Fibroblast of lung (primary cell): ENCODE data around the gene NEU3. TPM values are rescaled to one million over a fixed set of nuclear protein-coding genes. Genes with fewer than 3 reads are reported as not detected.
A peak's percentile ranks its signal among the peaks of the same experiment; 100 is the strongest.

Experiments used
- DNase-seq, 2 donors: peaks; one replicate each; pipeline versions ENCODE4 v3.0.0 to v3.0.0-alpha.2; 2010; ENCODE audit warnings: low read depth in 2 of 2
- H2AFZ ChIP-seq: 2 replicates; pipeline ENCODE4 v1.5.1; 2012; ENCODE audit warnings: low read length, control low read depth, inconsistent platforms
- H3K27ac ChIP-seq: 2 replicates; pipeline ENCODE4 v1.5.1; 2011; ENCODE audit warnings: low read length, control low read depth; ENCODE audit not compliant: insufficient read depth
- H3K27me3 ChIP-seq: 2 replicates; pipeline ENCODE4 v1.5.1; 2011; ENCODE audit warnings: mild to moderate bottlenecking, low read length; ENCODE audit not compliant: control insufficient read depth, insufficient read depth
- H3K36me3 ChIP-seq: 2 replicates; pipeline ENCODE4 v1.5.1; 2011; ENCODE audit warnings: low read length; ENCODE audit not compliant: control insufficient read depth, insufficient read depth
- H3K4me1 ChIP-seq: 2 replicates; pipeline ENCODE4 v1.5.1; 2011; ENCODE audit warnings: low read length; ENCODE audit not compliant: control insufficient read depth, insufficient read depth; ENCODE audit errors: extremely low read depth
- H3K4me2 ChIP-seq: 2 replicates; pipeline ENCODE4 v1.5.1; 2011; ENCODE audit warnings: low read length, control low read depth; ENCODE audit not compliant: insufficient read depth; ENCODE audit errors: extremely low read depth
- H3K4me3 ChIP-seq, 4 experiments: fragments of 200-600 bp in 1 of 4; sonication (generic) in 1 of 4; replicated peaks in 1 of 4; 2 replicates each; pipeline ENCODE4 v1.5.1; 2011 to 2016; ENCODE audit warnings: low read length in 4 of 4, low read depth in 3 of 4, mild to moderate bottlenecking in 3 of 4, control low read depth in 2 of 4, inconsistent platforms in 1 of 4, mixed read lengths in 1 of 4; ENCODE audit not compliant: insufficient read depth in 1 of 4; ENCODE audit errors: control extremely low read depth in 1 of 4
- H3K79me2 ChIP-seq: 2 replicates; pipeline ENCODE4 v1.5.1; 2012; ENCODE audit warnings: mild to moderate bottlenecking, low read length, inconsistent platforms; ENCODE audit not compliant: control insufficient read depth, insufficient read depth
- H3K9ac ChIP-seq: 2 replicates; pipeline ENCODE4 v1.5.1; 2011; ENCODE audit warnings: mild to moderate bottlenecking, low read length, control low read depth; ENCODE audit not compliant: insufficient read depth
- H3K9me3 ChIP-seq: 2 replicates; pipeline ENCODE4 v1.5.1; 2012; ENCODE audit warnings: low read depth, low read length; ENCODE audit not compliant: control insufficient read depth, insufficient read depth
- H4K20me1 ChIP-seq: 2 replicates; pipeline ENCODE4 v1.5.1; 2011; ENCODE audit warnings: low read length; ENCODE audit not compliant: control insufficient read depth, insufficient read depth; ENCODE audit errors: extremely low read depth
- CTCF ChIP-seq, 2 donors: IDR thresholded peaks in 1 of 2; conservative IDR thresholded peaks in 1 of 2; 1 replicate in 1 of 2; 2 replicates in 1 of 2; pipeline ENCODE4 v1.5.1; 2011 to 2012; ENCODE audit warnings: low read length in 2 of 2, control low read depth in 1 of 2, inconsistent platforms in 1 of 2, low read depth in 1 of 2, mild to moderate bottlenecking in 1 of 2
- EZH2 ChIP-seq: IDR thresholded peaks from 2 replicates; pipeline ENCODE4 v1.5.1; 2012; ENCODE audit warnings: low read length, control low read depth, mild to moderate bottlenecking; ENCODE audit errors: missing control alignments
- polyA plus RNA-seq, 2 donors: library from polyadenylated mRNA; depleted of rRNA in 1 of 2; stranded (reverse) in 1 of 2; unstranded in 1 of 2; fragments of >200 nt; gene quantifications; 2 replicates each; pipeline ENCODE4 v1.2.1, GENCODE V29; 2011 to 2012; ENCODE audit warnings: missing spikeins in 1 of 2
- total RNA-seq: library from RNA; depleted of rRNA; stranded (reverse); fragments of >200 nt; gene quantifications from 2 replicates; pipeline ENCODE4 v1.2.1, GENCODE V29; 2014

The NEU3 gene
- total and polyA plus RNA-seq, 2 donors (not counting 1 experiment from before 2014, with no cell fraction given): 5.0 to 6.6 TPM

DNA sequence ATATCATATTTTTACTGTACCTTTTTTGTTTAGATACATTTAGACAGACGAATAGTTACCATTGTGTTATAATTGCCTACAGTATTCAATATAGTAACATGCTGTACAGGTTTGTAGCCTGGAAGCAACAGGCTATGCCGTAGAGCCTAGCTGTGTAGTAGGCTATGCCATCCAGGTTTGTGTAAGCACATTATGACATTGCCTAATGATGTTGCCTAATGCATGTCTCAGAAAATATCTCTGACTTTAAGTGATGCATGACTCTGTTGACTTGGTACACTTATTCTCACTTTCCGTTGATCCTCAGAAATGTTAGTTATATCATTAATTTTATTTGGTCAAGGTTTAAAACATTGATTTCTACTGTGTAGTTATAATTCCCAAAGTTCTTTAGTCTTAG lies 68.1 kb downstream of the NEU3 start:
- H4K20me1 ChIP-seq: no peaks in the 10 kb centered on the region
- DNase-seq: no peak
- no peaks in the 10 kb centered on the region for H3K36me3 ChIP-seq
- H3K4me3 ChIP-seq: no peak overlapping the region
- H3K9me3 ChIP-seq: no peaks in the 10 kb centered on the region
- no peak overlapping the region for H3K27ac ChIP-seq
- H3K4me2 ChIP-seq: no peak overlapping the region
- H3K9ac ChIP-seq: no peak overlapping the region
- TF ChIP-seq CTCF (conservative IDR thresholded peaks at IDR 0.05 in 1 of 2, IDR thresholded peaks at IDR 0.05 in 1 of 2; ENCODE audit: low read depth in 1 of 2, low read length in 2 of 2): no peak
- H3K79me2 ChIP-seq: no peaks in the 10 kb centered on the region
- H3K4me1 ChIP-seq: no peaks in the 10 kb centered on the region
- H2AFZ ChIP-seq: no peak overlapping the region
- H3K27me3 ChIP-seq: peaks cover 6% of the 10 kb centered on the region

GRCh38 chr11:75059299-75059698 lies 70.6 kb downstream of the NEU3 start:
- H3K4me1 ChIP-seq: no peaks in the 10 kb centered on the region
- peaks cover 7% of the 10 kb centered on the region for H3K27me3 ChIP-seq
- H3K4me2 ChIP-seq: no peak overlapping the region
- no peaks in the 10 kb centered on the region for H3K9me3 ChIP-seq
- no peaks in the 10 kb centered on the region for H4K20me1 ChIP-seq
- DNase-seq: no peak
- H3K79me2 ChIP-seq: no peaks in the 10 kb centered on the region
- H2AFZ ChIP-seq: no peak overlapping the region
- TF ChIP-seq EZH2 (no peak), CTCF (conservative IDR thresholded peaks at IDR 0.05 in 1 of 2, IDR thresholded peaks at IDR 0.05 in 1 of 2; ENCODE audit: low read depth in 1 of 2, low read length in 2 of 2) (no peak)
- no peak overlapping the region for H3K4me3 ChIP-seq
- H3K36me3 ChIP-seq: no peaks in the 10 kb centered on the region
- no peak overlapping the region for H3K9ac ChIP-seq
- no peak overlapping the region for H3K27ac ChIP-seq

DNA sequence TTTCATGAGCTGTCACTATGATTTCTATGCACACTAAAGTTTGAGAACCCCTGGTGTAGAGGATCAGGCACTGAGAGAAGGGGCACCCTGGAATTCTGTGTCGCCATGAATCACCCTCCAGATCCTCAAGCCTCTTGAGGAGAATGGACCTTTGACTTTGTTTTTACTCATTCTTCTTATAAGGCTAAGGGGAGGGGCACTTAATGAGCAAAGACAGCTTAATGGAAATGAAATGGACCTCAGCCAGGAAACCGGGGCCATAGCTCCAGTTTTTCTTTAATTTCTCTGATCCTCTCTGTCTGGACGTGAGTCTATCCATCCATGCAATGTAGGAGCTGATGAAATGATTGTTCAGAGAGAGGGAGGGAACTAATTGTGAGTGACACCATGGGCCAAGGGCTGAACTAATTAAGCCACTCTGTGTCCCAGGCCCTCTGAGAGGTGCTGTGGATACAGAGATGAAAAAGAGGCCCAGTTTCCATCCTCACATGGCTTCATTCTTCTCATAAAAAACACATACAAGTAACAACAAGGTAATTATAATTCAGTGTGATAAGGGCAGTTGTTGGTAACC lies 75.1 kb downstream of the NEU3 start:
- H3K36me3 ChIP-seq: no peaks in the 10 kb centered on the region
- TF ChIP-seq EZH2 (no peak), CTCF (conservative IDR thresholded peaks at IDR 0.05 in 1 of 2, IDR thresholded peaks at IDR 0.05 in 1 of 2; ENCODE audit: low read depth in 1 of 2, low read length in 2 of 2) (no peak)
- H3K79me2 ChIP-seq: no peaks in the 10 kb centered on the region
- DNase-seq: peak; percentile 23 to 24
- no peak overlapping the region for H3K9ac ChIP-seq
- H3K27me3 ChIP-seq: peaks cover 7% of the 10 kb centered on the region
- no peaks in the 10 kb centered on the region for H3K9me3 ChIP-seq
- no peak overlapping the region for H3K4me2 ChIP-seq
- no peak overlapping the region for H3K4me3 ChIP-seq
- no peak overlapping the region for H2AFZ ChIP-seq
- H3K4me1 ChIP-seq: no peaks in the 10 kb centered on the region
- H4K20me1 ChIP-seq: no peaks in the 10 kb centered on the region
- H3K27ac ChIP-seq: no peak overlapping the region
